ENCODE measurements around the gene TCP11.

- TF ChIP-seq POLR2AphosphoS5 (IDR thresholded peaks at IDR 0.05; ENCODE audit: borderline replicate concordance, low read depth, low read length) (no peak), EZH2 (IDR thresholded peaks at IDR 0.05) (no peak)
Observed at GRCh38 chr6:35147486-35147885, 6.3 kb upstream of the TCP11 start.
